Immature natural killer cell (primary cell): ENCODE results near the gene PIP5K1B. TPM values are rescaled to one million over a fixed set of nuclear protein-coding genes. Genes with fewer than 3 reads are reported as not detected.
A peak's percentile ranks its signal among the peaks of the same experiment; 100 is the strongest.
"Not testable (repeated sequence)": the region's sequence is repeated elsewhere in the genome, so short reads cannot be mapped to it uniquely, and the experiment has no call there.

Experiments used
- DNase-seq, 3 donors: peaks; one replicate each; pipeline ENCODE4 v3.0.0; 2022; ENCODE audit warnings: mixed read lengths in 1 of 3
- H3K27ac Mint-ChIP-seq, 6 donors: one replicate each; pipeline ENCODE4 v1.8.0; 2020; ENCODE audit warnings: mixed read lengths in 6 of 6, mild to moderate bottlenecking in 5 of 6, inconsistent platforms in 4 of 6, moderate library complexity in 3 of 6
- H3K27me3 Mint-ChIP-seq, 3 donors: one replicate each; pipeline ENCODE4 v1.8.0; 2020 to 2021; ENCODE audit warnings: low read depth in 3 of 3, mild to moderate bottlenecking in 3 of 3, mixed read lengths in 3 of 3, moderate library complexity in 3 of 3, inconsistent platforms in 1 of 3
- H3K36me3 Mint-ChIP-seq, 3 donors: one replicate each; pipeline ENCODE4 v1.8.0; 2020; ENCODE audit warnings: mixed read lengths in 3 of 3, inconsistent platforms in 2 of 3, mild to moderate bottlenecking in 2 of 3
- H3K4me1 Mint-ChIP-seq, 2 donors: one replicate each; pipeline ENCODE4 v1.8.0; 2020; ENCODE audit warnings: inconsistent platforms in 2 of 2, mild to moderate bottlenecking in 2 of 2, mixed read lengths in 2 of 2, moderate library complexity in 1 of 2
- H3K4me3 Mint-ChIP-seq, 5 donors: one replicate each; pipeline ENCODE4 v1.8.0; 2020; ENCODE audit warnings: mild to moderate bottlenecking in 5 of 5, mixed read lengths in 5 of 5, inconsistent platforms in 3 of 5, moderate library complexity in 3 of 5
- H3K9me3 Mint-ChIP-seq, 6 donors: one replicate each; pipeline ENCODE4 v1.8.0; 2020; ENCODE audit warnings: mild to moderate bottlenecking in 6 of 6, mixed read lengths in 6 of 6, inconsistent platforms in 4 of 6, moderate library complexity in 3 of 6
- polyA plus RNA-seq, 3 donors: library from polyadenylated mRNA; unstranded; fragments of 300-500 nt; fragmentation: Illumina TruSeq; gene quantifications; one replicate each; pipeline ENCODE4 v1.2.3, GENCODE V29; 2021

Gene PIP5K1B
- polyA plus RNA-seq, 3 donors from 2014 or later, result not detected

DNA sequence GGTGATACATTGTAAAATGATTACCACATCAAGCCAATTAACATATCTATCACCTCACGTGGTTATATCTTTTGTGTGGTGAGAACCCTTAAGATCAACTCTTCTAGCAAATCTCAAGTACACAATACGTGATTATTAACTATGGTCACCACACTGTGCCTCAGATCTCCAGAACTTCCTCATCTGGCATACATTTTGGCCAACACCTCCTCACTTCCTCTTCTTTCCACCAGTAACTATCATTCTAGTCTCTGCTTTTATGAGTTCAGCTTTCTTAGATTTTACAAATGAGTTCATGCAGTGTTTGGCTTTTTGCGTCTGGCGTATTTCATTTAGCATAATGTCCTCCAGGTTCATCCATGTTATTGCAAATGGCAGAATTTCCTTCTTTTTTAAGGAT lies 273.0 kb downstream of the PIP5K1B start:
- no peak for DNase-seq
- Mint-ChIP-seq H3K27ac (peak overlapping the region in 1 of 6 donors; percentile 46), H3K9me3 (no peaks in the 10 kb centered on the region), H3K4me3 (no peak overlapping the region), H3K36me3 (no peaks in the 10 kb centered on the region), H3K4me1 (peaks cover 7 to 8% of the 10 kb centered on the region in 2 donors), H3K27me3 (peaks cover 0 to 3% (median 0%) of the 10 kb centered on the region in 3 donors)

DNA sequence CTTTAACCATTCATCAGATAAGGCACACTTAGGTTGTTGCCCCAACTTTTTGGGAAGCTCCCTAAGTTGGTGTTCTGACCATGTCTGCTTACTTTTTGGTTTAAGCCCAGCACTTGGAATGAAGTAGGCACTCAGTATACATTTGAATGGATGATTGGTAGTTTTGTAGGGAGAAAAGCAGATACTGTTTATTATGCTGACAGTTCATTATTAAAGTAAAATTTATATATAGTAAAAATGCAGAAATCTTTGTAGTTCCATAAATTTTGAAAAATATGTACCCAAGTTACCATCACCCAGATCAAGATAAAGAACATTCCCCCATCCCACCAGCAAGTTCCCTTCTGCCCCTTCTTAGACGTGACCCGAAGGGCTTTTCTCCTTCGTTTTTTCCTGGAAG lies 273.5 kb downstream of the PIP5K1B start:
- peaks cover 0 to 3% (median 0%) of the 10 kb centered on the region in 3 donors for H3K27me3 Mint-ChIP-seq
- peaks cover 7 to 8% of the 10 kb centered on the region in 2 donors for H3K4me1 Mint-ChIP-seq
- H3K9me3 Mint-ChIP-seq, result no peaks in the 10 kb centered on the region
- H3K27ac Mint-ChIP-seq, result no peak overlapping the region
- no peaks in the 10 kb centered on the region for H3K36me3 Mint-ChIP-seq
- H3K4me3 Mint-ChIP-seq, result no peak overlapping the region
- no peak for DNase-seq

DNA sequence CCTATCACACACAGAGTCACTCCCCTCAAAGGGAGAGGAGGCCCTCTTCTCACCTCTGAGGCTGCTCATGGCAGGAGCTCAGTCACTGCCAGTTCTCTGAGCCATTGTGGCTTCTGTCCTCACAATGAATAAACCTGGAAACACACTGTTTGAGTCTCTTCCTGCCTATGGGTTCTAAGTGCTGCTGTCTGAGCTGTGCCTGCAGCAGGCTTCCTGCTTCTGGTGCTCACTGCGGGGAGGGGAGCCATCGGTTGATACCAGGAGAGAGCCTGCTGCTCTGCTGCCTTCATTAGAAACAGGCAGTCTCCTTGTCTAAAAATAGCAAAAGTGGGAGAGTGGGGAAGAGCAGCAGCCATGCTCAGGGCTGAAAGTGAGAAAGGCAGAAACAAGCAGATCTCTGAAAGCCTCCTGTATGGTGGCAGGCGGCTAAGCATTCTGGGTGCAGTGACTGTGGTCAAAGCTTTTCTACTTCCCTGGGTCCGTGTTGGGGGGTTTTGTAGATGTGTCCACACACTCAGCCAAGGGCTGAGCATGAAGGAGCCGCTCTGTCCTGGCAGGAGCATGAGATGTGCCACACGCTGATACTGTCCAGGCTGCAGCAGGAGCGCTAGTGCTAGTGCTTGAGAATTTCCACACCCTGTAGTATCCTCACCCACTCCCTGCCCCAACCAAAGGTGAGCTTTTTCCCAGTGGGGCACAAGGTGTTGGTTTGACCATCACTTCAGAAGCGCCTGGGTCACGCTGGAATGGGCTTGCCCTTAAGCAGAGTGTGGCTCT lies 274.7 kb downstream of the PIP5K1B start:
- no peaks in the 10 kb centered on the region for H3K9me3 Mint-ChIP-seq
- no peaks in the 10 kb centered on the region for H3K36me3 Mint-ChIP-seq
- H3K4me1 Mint-ChIP-seq, result peaks cover 7 to 8% of the 10 kb centered on the region in 2 donors
- no peak for DNase-seq
- peaks cover 0 to 3% (median 2%) of the 10 kb centered on the region in 3 donors for H3K27me3 Mint-ChIP-seq
- H3K27ac Mint-ChIP-seq, result peak overlapping the region in 2 of 6 donors; percentile 50 to 65
- no peak overlapping the region for H3K4me3 Mint-ChIP-seq

DNA sequence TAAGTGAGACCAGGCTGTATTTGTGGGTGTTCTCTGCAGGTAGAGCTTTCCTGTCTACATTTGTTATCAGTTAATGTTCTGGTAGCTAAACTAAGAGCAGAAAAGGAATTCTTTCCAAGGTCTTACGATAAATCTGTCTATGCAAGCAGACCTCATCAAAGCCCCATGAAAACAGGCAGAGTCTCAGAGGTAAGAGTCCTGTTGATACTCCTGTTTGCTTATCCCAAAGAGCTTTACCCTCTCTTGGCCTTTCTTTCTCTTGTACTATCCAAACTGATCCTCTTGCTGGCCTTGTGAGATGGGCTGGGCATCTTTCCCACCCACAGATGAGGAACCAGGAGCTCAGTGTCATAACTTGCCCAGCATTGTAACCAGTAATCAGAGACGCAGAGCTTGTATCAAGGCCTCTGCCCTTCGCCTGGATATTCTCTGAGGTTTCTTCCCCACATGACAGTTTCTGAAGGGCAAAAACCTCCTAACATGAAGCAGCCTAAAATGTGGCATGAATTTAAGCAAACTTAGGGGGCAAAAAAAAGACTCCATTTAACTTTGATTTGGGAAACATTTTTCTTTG lies 275.4 kb downstream of the PIP5K1B start:
- Mint-ChIP-seq H3K27me3 (peaks cover 0 to 2% (median 1%) of the 10 kb centered on the region in 3 donors), H3K36me3 (no peaks in the 10 kb centered on the region), H3K4me3 (no peak overlapping the region), H3K9me3 (no peaks in the 10 kb centered on the region), H3K4me1 (peaks cover 7 to 8% of the 10 kb centered on the region in 2 donors), H3K27ac (no peak overlapping the region)
- no peak for DNase-seq

DNA sequence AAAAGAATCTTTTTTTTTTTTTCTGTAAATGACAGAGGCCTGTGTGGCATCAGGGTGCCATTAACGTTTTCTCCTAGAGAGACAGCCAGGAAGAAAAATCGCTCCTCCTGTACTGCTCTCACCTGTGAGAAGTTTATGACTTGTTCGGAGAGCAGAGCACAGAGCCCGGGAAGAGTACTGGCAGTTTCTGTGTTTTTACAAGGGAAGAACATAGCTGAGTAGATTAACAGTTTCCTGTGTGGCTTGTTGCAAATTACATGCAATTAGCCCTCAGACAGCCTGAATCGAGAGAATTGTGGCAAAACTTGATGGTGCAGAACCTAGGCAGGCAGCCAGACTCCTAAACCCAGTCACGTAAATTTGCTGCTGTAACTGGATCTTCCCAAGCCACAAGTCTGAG lies 276.7 kb downstream of the PIP5K1B start:
- Mint-ChIP-seq H3K9me3 (no peaks in the 10 kb centered on the region), H3K4me1 (peaks cover 7 to 8% of the 10 kb centered on the region in 2 donors), H3K36me3 (no peaks in the 10 kb centered on the region), H3K27ac (no peak overlapping the region), H3K27me3 (peaks cover 0 to 3% (median 2%) of the 10 kb centered on the region in 3 donors), H3K4me3 (no peak overlapping the region)
- DNase-seq, result no peak

DNA sequence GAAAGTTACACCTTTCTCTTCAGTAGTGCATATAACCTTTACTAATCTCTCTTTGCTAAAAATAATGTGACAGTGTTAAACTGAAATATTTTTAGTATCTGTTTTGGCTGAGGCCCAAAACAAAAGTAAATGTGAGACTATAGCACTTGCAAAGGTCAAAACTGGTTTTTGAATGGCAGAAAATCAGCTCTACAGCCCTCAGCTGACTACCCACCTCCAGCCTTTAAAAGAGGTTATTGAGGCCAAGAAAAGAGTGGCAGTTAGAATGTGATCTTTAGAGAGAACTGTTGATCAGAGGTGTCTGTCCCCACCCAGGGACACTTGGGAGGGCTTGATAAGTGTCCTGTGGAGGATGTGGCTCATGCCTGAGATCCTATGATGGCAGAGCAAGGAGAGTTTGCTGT lies 278.0 kb downstream of the PIP5K1B start:
- H3K36me3 Mint-ChIP-seq, result no peaks in the 10 kb centered on the region
- DNase-seq, result no peak

DNA sequence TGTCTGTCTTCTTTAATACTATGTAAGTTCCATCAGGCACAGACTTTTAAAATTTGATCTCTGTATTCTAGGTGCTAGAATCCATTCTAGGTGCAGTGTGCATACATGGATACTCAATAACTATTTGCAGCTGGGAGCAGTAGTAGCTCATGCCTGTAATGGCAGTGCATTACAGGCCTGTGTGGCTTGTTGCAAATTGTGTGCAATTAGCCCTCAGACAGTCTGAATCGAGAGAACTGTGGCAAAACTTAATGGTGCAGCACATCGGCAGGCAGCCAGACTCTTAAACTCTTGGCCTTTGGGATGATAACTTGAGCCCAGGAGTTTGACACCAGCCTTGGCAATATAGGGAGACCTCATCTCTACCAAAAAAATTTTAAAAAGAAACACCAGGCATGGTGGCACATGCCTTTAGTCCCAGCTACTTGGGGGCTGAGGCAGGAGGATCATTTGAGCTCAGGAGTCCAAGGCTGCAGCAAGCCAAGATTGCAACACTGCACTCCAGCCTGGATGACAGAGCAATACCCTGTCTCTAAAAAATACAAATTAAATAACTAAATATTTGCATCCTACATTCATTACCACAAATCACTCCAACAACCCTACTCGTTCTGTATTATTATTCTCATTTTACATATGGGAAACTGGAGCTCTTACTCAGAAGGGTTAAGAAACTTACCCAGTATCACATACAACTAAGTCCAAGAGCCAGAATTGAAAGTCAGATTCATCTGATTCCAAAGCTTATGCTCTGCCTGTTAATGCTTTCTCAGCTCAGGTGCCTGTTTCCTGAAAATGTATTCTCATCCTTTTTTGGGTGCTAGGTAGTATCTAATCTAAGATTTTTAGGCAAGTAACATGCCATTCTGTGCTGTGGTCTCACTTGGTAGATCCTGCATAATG lies 278.7 kb downstream of the PIP5K1B start:
- no peaks in the 10 kb centered on the region for H3K36me3 Mint-ChIP-seq
- H3K4me3 Mint-ChIP-seq, result no peak overlapping the region
- peaks cover 0 to 3% (median 2%) of the 10 kb centered on the region in 3 donors for H3K27me3 Mint-ChIP-seq
- H3K9me3 Mint-ChIP-seq, result no peaks in the 10 kb centered on the region
- H3K4me1 Mint-ChIP-seq, result peaks cover 7 to 8% of the 10 kb centered on the region in 2 donors
- peak overlapping the region in 1 of 6 donors; percentile 6 for H3K27ac Mint-ChIP-seq
- no peak for DNase-seq

More for the DNA sequence above, 278.0 kb downstream of the PIP5K1B start:
- H3K4me1 Mint-ChIP-seq, result peaks cover 7 to 8% of the 10 kb centered on the region in 2 donors
- H3K27ac Mint-ChIP-seq, result peak overlapping the region in 2 of 6 donors; percentile 4 to 6
- H3K9me3 Mint-ChIP-seq, result no peaks in the 10 kb centered on the region
- H3K27me3 Mint-ChIP-seq, result peaks cover 0 to 3% (median 2%) of the 10 kb centered on the region in 3 donors
- no peak overlapping the region for H3K4me3 Mint-ChIP-seq

DNA sequence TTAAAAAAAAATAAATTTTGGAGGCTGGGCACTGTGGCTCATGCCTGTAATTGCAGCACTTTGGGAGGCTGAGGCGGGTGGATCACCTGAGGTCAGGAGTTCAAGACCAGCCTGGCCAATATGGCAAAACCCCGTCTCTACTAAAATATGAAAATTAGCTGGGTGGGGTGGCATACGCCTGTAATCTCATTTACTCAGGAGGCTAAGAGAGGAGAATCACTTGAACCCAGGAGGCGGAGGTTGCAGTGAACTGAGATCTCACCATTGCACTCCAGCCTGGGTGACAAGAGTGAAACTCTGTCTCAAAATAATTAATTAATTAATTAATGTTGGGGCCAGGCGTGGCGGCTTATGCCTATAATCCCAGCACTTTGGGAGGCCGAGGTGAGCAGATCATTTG lies 281.9 kb downstream of the PIP5K1B start:
- H3K36me3 Mint-ChIP-seq, DNase-seq, H3K27me3 Mint-ChIP-seq, H3K4me1 Mint-ChIP-seq, H3K9me3 Mint-ChIP-seq, H3K4me3 Mint-ChIP-seq, H3K27ac Mint-ChIP-seq: not testable (repeated sequence)

- Mint-ChIP-seq H3K9me3 (no peaks in the 10 kb centered on the region), H3K27ac (no peak overlapping the region)
Measured at GRCh38 chr9:68991457-68991856, 286.4 kb downstream of the PIP5K1B start.

DNA sequence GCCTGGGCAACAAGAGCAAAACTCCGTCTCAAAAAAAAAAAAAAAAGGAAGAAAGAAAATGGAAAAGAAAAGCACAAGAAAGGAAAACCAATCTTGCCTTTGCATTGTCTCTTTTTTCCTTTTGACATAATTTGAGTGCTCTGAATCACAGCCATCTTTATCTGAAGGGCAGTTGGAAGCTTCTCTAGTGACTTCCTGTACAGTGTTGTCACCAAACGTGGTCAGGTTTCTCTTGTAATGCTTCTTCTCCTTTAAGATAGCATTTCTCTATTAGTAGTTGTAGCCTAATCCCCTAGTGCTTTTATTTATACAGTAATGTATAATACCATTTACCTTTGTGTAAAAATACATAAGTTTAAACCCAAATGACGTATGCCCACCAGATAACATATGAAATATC lies 290.7 kb downstream of the PIP5K1B start:
- peaks cover 29 to 34% of the 10 kb centered on the region in 2 donors for H3K4me1 Mint-ChIP-seq
- H3K27me3 Mint-ChIP-seq, result peaks cover 0 to 12% (median 0%) of the 10 kb centered on the region in 3 donors
- no peaks in the 10 kb centered on the region for H3K9me3 Mint-ChIP-seq
- DNase-seq, result no peak
- no peaks in the 10 kb centered on the region for H3K36me3 Mint-ChIP-seq
- H3K27ac Mint-ChIP-seq, result no peak overlapping the region
- peak overlapping the region in 2 of 5 donors; percentile 27 to 45 for H3K4me3 Mint-ChIP-seq

More at GRCh38 chr9:68991457-68991856, 286.4 kb downstream of the PIP5K1B start:
- H3K4me3 Mint-ChIP-seq, result no peak overlapping the region
- H3K4me1 Mint-ChIP-seq, result peaks cover 7 to 8% of the 10 kb centered on the region in 2 donors
- no peak for DNase-seq
- H3K36me3 Mint-ChIP-seq, result no peaks in the 10 kb centered on the region
- H3K27me3 Mint-ChIP-seq, result peaks cover 0 to 6% (median 2%) of the 10 kb centered on the region in 3 donors

DNA sequence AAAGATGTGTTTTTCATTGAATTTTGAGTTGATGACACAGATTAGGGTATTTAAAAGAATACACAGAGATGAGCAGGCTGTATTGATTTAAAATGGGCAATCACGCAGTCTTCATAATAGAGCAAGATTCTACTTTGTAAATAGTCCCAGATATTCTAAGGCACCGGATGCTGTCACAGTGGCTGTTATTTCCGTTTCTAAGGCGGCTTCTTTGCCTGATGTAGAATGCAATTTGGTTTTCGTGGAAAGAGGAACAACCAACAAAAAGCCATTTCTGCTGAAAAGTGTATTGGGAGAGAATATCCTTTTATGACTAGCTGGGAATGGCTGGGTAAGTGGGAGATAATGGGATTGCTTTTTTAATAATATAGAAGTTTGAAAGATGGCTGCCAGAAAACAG lies 291.4 kb downstream of the PIP5K1B start:
- Mint-ChIP-seq H3K4me1 (peaks cover 29 to 34% of the 10 kb centered on the region in 2 donors), H3K4me3 (peak overlapping the region in 4 of 5 donors; percentile 10 to 47 (median 28)), H3K27ac (peak overlapping the region in 3 of 6 donors; percentile 0 to 42 (median 19)), H3K9me3 (no peaks in the 10 kb centered on the region), H3K36me3 (no peaks in the 10 kb centered on the region), H3K27me3 (peaks cover 0 to 13% (median 1%) of the 10 kb centered on the region in 3 donors)
- no peak for DNase-seq

DNA sequence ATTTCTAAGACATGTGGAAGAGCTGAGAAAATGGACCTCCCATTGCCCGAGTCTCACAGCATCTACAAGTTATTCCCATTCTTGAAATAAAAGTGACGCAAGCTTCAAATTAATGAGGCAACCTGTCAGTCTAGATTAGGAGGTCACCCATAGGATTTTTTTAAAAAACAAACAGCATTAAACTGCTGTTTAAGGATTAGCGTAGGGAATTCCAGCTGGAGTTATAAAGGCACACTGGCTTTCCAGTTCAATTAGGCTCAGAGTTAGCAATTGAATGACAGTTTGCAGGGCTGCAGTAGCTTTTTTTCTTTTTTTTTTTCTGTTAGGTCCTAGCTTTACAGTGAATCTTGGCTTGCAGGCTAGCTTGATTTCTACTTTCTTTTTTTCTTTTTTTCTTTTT lies 292.6 kb downstream of the PIP5K1B start:
- Mint-ChIP-seq H3K4me3 (no peak overlapping the region), H3K4me1 (peaks cover 29 to 34% of the 10 kb centered on the region in 2 donors), H3K36me3 (no peaks in the 10 kb centered on the region), H3K9me3 (no peaks in the 10 kb centered on the region), H3K27ac (no peak overlapping the region), H3K27me3 (peaks cover 0 to 12% (median 1%) of the 10 kb centered on the region in 3 donors)
- no peak for DNase-seq

GRCh38 chr9:68998385-68998784 lies 293.3 kb downstream of the PIP5K1B start:
- peaks cover 29 to 34% of the 10 kb centered on the region in 2 donors for H3K4me1 Mint-ChIP-seq
- no peak overlapping the region for H3K4me3 Mint-ChIP-seq
- DNase-seq, result no peak
- H3K9me3 Mint-ChIP-seq, result no peaks in the 10 kb centered on the region
- peak overlapping the region in 3 of 6 donors; percentile 17 to 73 (median 19) for H3K27ac Mint-ChIP-seq
- H3K36me3 Mint-ChIP-seq, result no peaks in the 10 kb centered on the region
- peaks cover 0 to 14% (median 3%) of the 10 kb centered on the region in 3 donors for H3K27me3 Mint-ChIP-seq
